HUES6 (cell line): ENCODE measurements around the gene PEX3.
"Not testable (repeated sequence)": the region's sequence is repeated elsewhere in the genome, so short reads cannot be mapped to it uniquely, and the experiment has no call there.

Experiments
- H3K27ac ChIP-seq: 2 replicates; pipeline ENCODE4 v1.7.0; 2013; ENCODE audit warnings: low read depth, mild to moderate bottlenecking, low read length, inconsistent platforms
- H3K27me3 ChIP-seq: 2 replicates; pipeline ENCODE4 v1.6.1; 2013; ENCODE audit warnings: low read length; ENCODE audit not compliant: control insufficient read depth, insufficient read depth
- H3K36me3 ChIP-seq: 2 replicates; pipeline ENCODE4 v1.6.1; 2013; ENCODE audit warnings: low read length; ENCODE audit not compliant: control insufficient read depth, insufficient read depth
- H3K4me1 ChIP-seq: 2 replicates; pipeline ENCODE4 v1.6.1; 2013; ENCODE audit warnings: low read length; ENCODE audit not compliant: control insufficient read depth, insufficient read depth
- H3K4me3 ChIP-seq: 2 replicates; pipeline ENCODE4 v1.5.1; 2013; ENCODE audit warnings: low read depth, low read length
- H3K9ac ChIP-seq: one replicate; pipeline ENCODE4 v1.6.1; 2013; ENCODE audit warnings: mild to moderate bottlenecking, low read length
- H3K9me3 ChIP-seq: 2 replicates; pipeline ENCODE4 v1.6.1; 2013; ENCODE audit warnings: low read depth, low read length; ENCODE audit not compliant: control insufficient read depth, insufficient read depth

The PEX3 gene

DNA sequence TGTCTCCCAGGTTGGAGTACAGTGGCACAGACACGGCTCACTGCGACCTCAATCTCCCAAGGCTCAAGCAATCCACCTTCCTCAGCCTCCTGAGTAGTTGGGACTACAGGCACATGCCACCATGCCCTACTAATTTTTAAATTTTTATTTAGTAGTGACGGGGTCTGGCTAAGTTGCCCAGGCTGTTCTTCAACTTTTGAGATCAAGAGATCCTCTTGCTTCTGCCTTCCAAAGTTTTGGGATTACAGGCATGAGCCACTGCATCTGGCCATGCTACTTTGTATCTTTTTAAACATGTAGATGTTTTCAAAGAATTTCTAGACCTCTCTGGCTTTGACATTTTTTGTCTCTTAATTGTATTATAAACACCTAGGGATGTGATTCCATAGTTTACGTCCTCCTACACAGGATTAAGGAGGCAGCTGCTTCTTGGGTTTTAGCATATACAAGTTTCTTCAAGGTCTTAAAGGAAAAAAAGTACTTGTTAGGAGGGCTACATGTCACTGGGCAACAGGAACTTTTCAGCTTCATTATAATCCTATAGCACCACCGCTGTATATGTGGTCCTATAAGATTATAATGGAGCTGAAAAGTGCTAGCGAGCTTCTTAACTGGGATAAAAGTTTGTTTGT, 1.4 kb upstream of the PEX3 start:
- H3K9me3 ChIP-seq: no peaks in the 10 kb centered on the region
- H3K4me1 ChIP-seq: peaks cover 3% of the 10 kb centered on the region; the same call in 1 of the 2 replicates
- H3K4me3 ChIP-seq: peak overlapping the region; percentile 95
- no peak overlapping the region for H3K27ac ChIP-seq
- H3K36me3 ChIP-seq: no peaks in the 10 kb centered on the region; the same call in 1 of the 2 replicates
- H3K27me3 ChIP-seq: no peaks in the 10 kb centered on the region
- peak overlapping the region; percentile 94 for H3K9ac ChIP-seq

DNA sequence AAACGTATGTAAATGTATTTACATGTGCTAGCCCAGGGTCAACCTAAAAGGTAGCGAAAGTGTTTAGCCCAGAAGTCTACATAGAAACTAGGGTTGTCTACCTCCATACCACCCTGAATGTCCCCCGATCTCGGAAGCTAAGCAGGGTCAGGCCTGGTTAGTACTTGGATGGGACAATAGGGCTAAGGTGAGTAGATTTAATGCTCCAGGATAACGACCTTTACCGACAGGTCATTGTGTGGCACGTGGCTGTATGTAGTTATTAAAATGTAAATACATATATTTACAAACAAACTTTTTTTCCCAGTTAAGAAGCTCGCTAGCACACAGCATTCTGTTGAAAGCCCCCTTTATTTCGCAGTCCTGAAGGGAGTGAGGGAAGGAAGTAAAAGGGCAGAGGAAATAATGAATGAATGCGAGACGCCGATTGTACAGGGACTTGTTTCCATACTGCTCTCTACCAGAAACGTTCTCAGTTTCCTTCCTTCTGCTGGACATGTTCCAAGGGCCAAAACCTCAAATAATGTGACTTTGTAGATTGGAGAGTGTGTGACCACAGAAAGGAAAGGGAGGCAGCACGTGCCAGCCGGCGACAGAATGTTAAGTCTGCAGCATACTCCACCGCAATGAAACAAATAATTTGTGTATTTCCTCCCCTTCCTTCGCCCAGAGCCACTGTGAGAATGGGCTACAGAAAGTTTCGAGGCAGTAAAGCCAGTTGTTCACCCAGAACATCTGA, 722 bp upstream of the PEX3 start:
- Histone ChIP-seq H3K4me3 (peak overlapping the region; percentile 95), H3K36me3 (no peaks in the 10 kb centered on the region; the same call in 1 of the 2 replicates), H3K27me3 (no peaks in the 10 kb centered on the region), H3K9me3 (no peaks in the 10 kb centered on the region), H3K4me1 (no peaks in the 10 kb centered on the region), H3K9ac (peak overlapping the region; percentile 94), H3K27ac (peak overlapping the region; percentile 76)

DNA sequence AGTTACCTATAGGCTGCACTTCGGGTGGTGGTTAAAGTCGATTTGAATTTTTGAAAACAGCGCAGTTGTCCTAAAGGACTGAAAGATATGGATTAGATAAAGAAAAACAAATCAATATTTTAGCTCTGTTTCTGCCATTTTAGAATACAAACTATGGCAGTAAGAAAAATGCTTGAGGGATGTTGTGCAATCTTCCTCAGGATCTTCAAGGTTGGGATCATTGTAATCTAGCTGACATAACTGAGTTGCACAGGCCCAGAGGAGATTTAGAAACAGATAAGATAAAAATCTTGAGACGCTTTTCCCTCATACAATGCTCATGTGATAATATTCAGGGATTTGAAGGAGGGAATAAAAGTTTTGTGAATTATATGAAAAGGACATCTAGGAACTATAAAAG, 926 bp downstream of the PEX3 start:
- Histone ChIP-seq H3K4me3 (peak overlapping the region; percentile 95), H3K9me3 (no peaks in the 10 kb centered on the region), H3K27ac (no peak overlapping the region), H3K9ac (no peak overlapping the region), H3K4me1 (no peaks in the 10 kb centered on the region), H3K36me3 (no peaks in the 10 kb centered on the region), H3K27me3 (no peaks in the 10 kb centered on the region)

DNA sequence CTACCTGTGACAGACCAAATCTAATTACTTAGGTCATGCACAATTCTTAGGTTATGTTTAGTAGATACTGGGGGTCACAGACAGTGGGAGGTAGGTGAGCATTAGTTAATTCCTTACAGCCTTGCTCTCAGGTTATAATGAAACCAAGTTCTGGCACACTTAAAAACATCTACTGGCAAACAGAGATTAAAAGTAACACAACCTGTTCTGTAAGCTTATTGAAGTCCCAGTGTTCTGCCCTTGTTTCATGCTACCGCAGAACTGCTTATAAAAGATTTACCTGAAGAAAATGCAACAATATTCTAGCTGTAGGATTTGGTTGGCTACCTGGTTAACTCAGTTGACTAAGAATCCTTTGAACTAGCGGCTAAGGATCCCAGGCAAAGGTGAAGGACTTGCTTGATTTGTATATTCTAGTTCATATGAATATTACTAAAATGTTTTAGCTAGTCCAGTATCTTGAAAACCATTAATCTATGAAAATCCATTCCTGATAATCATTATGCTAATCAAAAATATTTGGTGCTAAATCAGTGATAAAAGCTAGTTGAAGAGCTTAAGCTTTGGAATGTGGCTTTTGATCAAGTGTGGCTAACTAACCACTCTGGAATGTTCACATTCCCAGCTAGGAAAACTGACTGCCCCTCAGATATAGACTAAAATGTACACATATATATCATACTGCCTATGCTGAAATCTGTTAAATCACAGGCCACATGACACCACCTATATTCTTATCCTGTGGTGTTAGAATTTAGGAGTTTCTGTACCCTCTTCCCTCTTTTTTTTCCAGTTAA, 7.2 kb downstream of the PEX3 start:
- Histone ChIP-seq H3K9me3 (no peaks in the 10 kb centered on the region), H3K27ac (no peak overlapping the region), H3K9ac (no peak overlapping the region), H3K4me1 (no peaks in the 10 kb centered on the region; the same call in 1 of the 2 replicates), H3K36me3 (0 out of 2 replicates have a peak, but pooled peaks cover 3% of the 10 kb centered on the region), H3K4me3 (no peak overlapping the region), H3K27me3 (no peaks in the 10 kb centered on the region)

DNA sequence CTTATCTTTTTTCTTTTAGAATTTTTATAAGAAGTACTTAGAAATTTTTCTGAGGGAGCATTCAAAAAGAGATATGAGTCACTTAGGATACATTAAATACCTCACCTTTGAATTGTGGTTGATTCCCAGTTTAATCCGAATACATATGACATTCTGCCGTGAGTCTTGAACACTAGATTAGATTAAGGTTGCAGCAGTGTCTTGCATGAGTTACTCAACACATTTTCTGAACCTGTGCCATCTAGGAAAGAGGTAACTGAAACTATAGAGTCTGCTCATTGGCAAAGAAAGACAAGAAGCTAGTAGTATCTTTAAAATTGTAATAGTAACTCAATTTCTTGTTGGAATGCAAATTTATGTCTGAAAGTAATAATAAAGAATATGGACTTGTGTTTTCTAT, 14.9 kb downstream of the PEX3 start:
- H3K4me1 ChIP-seq: no peaks in the 10 kb centered on the region
- no peaks in the 10 kb centered on the region for H3K9me3 ChIP-seq
- H3K4me3 ChIP-seq: no peak overlapping the region
- no peaks in the 10 kb centered on the region for H3K27me3 ChIP-seq
- no peak overlapping the region for H3K27ac ChIP-seq
- no peak overlapping the region for H3K9ac ChIP-seq
- H3K36me3 ChIP-seq: peaks cover 4% of the 10 kb centered on the region; the same call in 1 of the 2 replicates

DNA sequence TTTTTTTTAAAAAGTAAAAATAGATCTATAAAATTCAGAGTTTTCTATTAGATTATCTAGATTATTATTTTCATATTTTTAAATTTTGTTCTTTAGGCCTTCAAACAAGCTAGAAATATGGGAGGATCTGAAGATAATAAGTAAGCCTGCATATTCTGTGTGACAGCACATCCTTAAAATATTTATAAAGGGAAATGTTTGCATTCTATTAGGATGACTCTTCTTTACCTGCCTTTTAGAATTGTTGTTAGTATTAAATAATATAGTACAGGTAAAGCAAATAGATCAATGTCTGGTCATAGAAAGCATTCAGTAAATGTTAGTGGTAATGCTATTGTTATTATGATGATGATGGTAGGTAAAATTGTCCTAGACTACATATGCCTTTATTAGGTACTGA, 17.4 kb downstream of the PEX3 start:
- Histone ChIP-seq H3K27ac (no peak overlapping the region), H3K4me1 (no peaks in the 10 kb centered on the region), H3K36me3 (peaks cover 4% of the 10 kb centered on the region; the same call in 1 of the 2 replicates), H3K27me3 (no peaks in the 10 kb centered on the region), H3K4me3 (no peak overlapping the region), H3K9me3 (no peaks in the 10 kb centered on the region), H3K9ac (no peak overlapping the region)

DNA sequence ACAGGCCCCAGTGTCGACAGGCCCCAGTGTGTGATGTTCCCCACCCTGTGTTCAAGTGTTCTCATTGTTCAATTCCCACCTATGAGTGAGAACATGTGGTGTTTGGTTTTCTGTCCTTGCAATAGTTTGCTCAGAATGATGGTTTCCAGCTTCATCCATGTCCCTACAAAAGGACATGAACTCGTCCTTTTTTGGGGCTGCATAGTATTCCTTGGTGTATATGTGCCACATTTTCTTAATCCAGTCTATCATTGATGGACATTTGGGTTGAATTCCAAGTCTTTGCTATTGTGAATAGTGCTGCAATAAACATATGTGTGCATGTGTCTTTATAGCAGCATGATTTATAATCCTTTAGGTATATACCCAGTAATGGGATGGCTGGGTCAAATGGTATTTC, 18.2 kb downstream of the PEX3 start:
- H3K4me1 ChIP-seq, H3K27ac ChIP-seq, H3K36me3 ChIP-seq, H3K9me3 ChIP-seq, H3K27me3 ChIP-seq, H3K9ac ChIP-seq, H3K4me3 ChIP-seq: not testable (repeated sequence)

DNA sequence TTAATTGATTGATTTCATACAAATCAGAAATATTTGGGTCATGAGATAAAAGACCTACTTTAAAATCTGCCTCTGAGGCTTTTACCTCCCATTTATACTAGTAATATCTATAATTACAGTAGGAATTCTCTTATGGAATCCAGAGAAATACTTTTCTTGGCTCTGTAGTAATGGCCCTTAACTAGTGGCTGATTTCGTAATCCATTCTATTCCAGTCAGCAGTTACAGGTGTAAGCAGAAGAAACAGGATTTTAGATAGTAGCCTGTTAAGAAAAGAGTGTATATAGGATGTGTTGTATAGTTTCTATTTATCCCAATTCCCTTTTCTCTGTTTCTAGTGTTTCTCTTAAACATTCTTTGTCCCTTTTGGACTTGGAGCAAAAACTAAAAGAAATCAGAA, 21.2 kb downstream of the PEX3 start:
- Histone ChIP-seq H3K9ac (no peak overlapping the region), H3K27me3 (no peaks in the 10 kb centered on the region), H3K27ac (no peak overlapping the region)

DNA sequence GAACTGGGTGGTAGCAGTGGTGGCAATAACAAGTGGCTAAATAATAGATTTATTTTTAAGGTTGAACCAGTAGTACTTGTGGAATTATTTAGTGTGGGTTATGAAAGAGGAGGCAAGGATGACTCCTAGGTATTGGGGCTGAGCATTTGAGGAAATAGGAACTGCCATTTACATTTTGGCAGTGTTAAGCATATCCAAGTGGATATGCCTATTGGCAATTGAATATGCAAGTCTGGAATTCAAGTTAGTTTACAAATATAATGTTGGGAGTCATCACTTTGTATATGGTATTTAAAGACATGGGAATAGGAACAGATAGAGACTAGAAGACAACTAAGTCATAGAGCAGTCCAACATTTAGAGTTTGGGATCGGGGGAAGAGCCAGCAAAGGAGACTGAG, 25.9 kb downstream of the PEX3 start:
- Histone ChIP-seq H3K4me3 (no peak overlapping the region), H3K9me3 (no peaks in the 10 kb centered on the region), H3K9ac (no peak overlapping the region), H3K36me3 (peaks cover 8% of the 10 kb centered on the region), H3K4me1 (no peaks in the 10 kb centered on the region), H3K27me3 (no peaks in the 10 kb centered on the region), H3K27ac (no peak overlapping the region)

More for the DNA sequence above, 21.2 kb downstream of the PEX3 start:
- peaks cover 4% of the 10 kb centered on the region for H3K36me3 ChIP-seq
- no peaks in the 10 kb centered on the region for H3K4me1 ChIP-seq
- H3K4me3 ChIP-seq: no peak overlapping the region
- no peaks in the 10 kb centered on the region for H3K9me3 ChIP-seq

DNA sequence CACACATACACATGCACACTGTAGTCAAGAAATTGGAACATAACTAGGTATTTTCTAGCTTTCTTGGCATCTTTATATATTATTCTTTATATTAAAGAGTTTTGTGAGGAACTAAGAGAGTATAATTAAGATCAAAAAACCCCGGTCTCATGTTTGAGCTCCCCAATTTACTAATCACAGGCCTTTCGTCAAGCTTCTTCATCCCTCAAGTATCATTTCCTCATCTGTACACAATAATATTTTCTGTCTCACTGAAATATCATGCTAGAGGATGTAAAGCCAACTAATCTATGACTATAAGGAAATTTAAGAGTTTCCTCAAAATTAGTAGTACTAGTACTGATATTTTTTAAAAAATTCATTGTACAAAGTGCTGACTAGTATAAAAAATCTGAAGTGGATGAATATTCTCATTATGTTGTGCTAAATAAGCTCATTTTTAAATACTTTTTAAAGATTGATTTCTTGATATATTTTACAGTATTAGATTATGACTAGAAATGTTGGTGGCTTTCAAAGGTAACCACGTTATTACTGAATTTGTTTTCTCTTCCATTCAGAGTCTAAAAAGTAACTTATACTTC, 28.0 kb downstream of the PEX3 start:
- no peak overlapping the region for H3K9ac ChIP-seq
- no peaks in the 10 kb centered on the region for H3K27me3 ChIP-seq
- H3K27ac ChIP-seq: no peak overlapping the region
- H3K9me3 ChIP-seq: no peaks in the 10 kb centered on the region
- no peaks in the 10 kb centered on the region for H3K4me1 ChIP-seq
- H3K4me3 ChIP-seq: no peak overlapping the region
- peaks cover 8% of the 10 kb centered on the region for H3K36me3 ChIP-seq
